GM19351 (cell line): Measurements from ENCODE around the gene PON3.
"Not testable (repeated sequence)": the region's sequence is repeated elsewhere in the genome, so short reads cannot be mapped to it uniquely, and the experiment has no call there.

Source experiments
- ATAC-seq: cut with Tn5 transposase; IDR thresholded peaks from one replicate; pipeline ENCODE4 v1.9.1; 2021; ENCODE audit warnings: mild to moderate bottlenecking, moderate library complexity; ENCODE audit not compliant: unreplicated experiment

PON3 gene

DNA sequence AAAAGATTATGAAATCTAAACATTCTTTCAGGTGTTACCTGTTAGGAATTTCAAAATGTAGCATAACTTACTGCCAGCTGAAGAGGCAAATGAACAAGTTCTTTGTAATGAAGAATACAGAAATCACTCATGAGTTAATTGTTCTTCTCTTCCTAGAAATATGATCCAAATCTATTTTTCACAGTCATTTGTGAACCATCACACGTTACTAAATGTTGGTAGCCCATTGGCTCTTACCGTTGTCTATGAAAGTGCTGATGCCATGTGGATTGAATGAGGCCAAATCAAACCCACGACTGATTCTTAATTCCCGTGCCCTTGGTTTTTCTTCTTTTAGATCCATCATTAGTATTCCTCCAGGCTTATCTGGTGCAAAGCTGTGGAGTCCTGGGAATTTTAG is 15.9 kb upstream of the PON3 start:
- ATAC-seq: no peak

DNA sequence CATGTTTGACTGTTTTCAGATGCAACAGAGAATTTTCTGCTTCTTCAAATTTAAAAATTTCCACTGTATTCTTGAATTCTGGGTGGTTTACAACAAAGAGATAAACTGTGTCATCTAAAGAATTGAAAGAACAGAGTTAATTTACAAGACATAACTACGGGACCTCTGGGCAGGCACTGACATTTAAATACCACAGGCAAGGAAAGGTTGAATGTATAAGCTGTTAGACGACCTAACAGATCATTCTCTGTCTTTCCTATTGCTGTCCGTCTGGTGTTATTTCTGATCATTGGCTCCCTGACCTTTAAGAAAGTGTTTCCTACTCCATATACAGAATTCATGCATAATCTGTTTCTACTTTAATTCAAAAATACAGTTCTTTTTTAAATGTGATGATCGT is 15.5 kb upstream of the PON3 start:
- ATAC-seq: no peak

DNA sequence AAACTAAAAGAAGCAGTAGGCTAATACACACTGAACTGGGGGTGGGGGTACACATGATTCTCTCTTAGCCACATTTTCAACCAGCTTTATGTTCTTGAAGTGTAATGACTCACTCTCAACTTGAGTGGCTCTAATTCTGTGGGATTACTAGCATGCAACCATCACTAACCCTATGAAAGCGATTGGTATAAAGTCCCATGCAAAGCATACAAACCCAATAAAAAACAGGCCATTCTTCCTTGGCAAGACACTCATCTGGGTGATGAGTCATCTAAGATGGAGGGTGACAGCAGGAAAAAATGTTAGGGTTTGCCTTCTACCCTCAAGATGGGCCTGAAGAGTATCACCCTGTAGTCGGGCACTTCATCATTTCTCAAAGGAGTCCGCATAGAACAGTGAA is 14.9 kb upstream of the PON3 start:
- ATAC-seq: no peak

GRCh38 chr7:95407751-95408150 is 11.6 kb upstream of the PON3 start:
- ATAC-seq: no peak

GRCh38 chr7:95405800-95406199 is 9.6 kb upstream of the PON3 start:
- ATAC-seq: no peak

GRCh38 chr7:95405208-95405607 is 9.0 kb upstream of the PON3 start:
- no peak for ATAC-seq

- ATAC-seq: no peak
Observed at GRCh38 chr7:95404316-95404865, 8.2 kb upstream of the PON3 start.

- no peak for ATAC-seq
Observed at GRCh38 chr7:95398155-95398940, 2.2 kb upstream of the PON3 start.

GRCh38 chr7:95397381-95397780 is 1.2 kb upstream of the PON3 start:
- no peak for ATAC-seq

GRCh38 chr7:95395755-95396135 is 430 bp downstream of the PON3 start:
- no peak for ATAC-seq

DNA sequence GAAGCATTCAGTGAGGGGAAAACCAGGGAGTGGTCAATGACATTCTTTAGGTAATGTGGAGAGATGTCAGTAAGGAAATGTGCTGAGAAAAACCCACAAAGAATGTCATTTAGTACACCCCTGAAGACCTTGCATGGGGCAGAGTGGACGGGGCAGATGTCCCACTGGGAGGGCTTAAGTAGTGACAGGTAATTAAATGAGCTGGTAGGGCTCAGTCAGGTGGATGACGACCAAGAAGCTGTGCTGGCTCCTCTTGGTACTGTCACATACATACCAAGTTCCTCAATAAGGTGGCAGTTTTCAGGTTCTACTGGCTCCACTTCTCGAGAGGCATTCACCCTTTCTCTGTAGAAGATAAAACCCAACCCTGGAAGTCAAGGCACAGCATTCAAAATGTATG is 1.8 kb downstream of the PON3 start:
- ATAC-seq: no peak

GRCh38 chr7:95391761-95392160 is 4.4 kb downstream of the PON3 start:
- ATAC-seq: no peak

DNA sequence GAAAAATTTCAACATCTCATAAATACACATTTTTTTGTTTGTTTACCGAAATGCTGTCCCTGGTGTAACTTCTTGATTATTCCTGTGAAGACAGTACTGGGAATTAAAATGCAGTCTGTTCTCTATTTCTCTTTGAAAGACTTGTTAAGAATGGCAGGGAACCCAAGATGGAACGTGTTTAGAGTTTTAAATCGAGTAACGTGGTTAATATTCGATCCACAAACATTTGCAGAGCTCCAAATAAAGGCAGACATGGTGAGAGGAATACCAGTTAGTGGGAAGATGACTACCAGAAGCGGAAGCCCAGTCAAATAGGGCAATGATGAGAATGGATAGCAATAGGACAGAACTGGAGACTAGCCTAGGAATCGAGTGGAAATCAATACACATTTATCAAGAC is 6.7 kb downstream of the PON3 start:
- ATAC-seq: no peak

- ATAC-seq: not testable (repeated sequence)
Observed at GRCh38 chr7:95379457-95379856, 16.7 kb downstream of the PON3 start.

- no peak for ATAC-seq
Observed at GRCh38 chr7:95376632-95377400, 19.4 kb downstream of the PON3 start.

DNA sequence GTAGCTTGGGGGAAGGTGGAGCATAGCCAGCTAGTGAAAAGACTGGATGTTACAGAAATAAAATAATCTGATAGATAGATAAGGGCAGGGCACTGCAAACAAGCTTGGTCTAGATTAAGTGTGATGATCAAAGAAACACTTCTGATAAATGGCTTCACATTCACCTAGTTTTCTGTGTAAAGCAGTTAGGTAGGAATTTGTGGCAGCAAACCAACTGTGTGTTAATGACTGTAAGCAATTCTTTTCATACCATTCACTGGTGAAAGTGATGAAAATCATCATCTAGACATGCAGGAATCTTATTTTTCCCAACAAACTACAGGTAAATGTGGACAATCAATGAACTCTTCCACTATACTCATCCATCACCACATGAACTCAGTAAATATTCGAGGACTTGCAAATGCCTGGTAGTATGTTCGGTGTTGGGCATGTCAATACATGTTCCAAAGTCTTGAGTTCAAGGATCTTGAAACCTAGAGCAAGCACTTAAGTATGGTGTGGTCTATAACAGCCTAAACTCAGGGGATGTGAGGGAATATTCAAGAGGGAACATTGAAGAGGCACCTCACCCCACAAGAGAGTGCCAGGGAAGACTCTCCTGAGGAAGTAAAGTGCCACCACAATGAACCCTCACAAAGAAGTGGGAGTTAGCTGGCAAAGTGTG is 20.5 kb downstream of the PON3 start:
- no peak for ATAC-seq

GRCh38 chr7:95373323-95373722 is 22.9 kb downstream of the PON3 start:
- ATAC-seq: no peak

DNA sequence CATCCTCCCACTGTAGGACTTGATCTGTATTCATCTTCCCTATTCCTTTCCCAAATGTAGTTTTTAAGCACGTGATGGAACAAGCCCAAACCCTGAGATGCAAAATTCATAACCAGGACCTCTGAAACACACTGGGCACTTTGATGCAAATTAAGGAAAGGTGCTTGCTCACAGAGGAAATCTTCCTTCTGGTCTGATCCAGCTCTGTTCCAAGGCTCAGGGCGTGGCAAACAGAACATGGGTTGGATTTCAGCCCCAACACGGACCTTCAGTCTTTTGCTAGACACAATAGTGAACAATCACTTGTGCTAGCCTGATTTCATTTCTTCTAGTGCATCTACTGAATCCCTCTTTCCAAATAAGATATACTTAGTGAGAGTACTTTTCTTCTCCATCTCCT is 27.9 kb downstream of the PON3 start:
- no peak for ATAC-seq

DNA sequence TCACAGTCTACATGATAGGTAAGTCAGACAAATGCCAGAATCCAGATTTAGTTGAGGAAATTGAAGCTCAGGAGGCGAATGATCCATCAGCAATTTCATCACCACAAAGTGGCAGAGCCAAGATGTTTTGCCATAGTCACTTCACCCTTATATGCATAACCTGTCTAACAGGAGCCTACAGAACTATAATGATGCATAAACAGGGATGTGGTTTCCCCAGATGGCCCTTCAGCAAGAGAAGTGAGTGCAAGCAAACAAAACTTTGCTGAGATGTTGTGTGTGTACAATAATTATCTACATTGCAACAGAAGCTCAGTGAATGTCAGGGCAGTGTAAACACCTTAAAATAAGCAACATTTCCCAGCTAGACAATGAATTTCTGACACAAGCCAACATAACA is 28.6 kb downstream of the PON3 start:
- ATAC-seq: no peak

DNA sequence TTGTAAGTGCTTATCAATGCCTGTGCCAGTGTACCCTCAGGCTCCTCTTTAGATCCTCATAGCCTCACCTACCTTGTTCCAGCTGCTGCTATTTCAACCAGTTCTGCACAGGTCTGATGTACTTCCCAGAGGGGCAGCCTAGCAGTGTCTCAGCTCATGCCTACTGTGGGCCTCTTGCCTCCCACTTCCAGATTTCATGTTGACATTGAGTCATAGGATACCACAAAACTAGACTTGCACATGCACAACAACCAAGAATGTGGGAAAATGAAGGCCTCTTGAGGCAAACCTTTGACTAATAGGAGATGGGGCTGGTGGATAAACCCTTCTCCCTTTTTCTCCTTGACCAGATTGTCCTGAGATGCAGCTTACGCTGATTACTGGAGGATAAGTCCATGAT is 31.0 kb downstream of the PON3 start:
- ATAC-seq: no peak

DNA sequence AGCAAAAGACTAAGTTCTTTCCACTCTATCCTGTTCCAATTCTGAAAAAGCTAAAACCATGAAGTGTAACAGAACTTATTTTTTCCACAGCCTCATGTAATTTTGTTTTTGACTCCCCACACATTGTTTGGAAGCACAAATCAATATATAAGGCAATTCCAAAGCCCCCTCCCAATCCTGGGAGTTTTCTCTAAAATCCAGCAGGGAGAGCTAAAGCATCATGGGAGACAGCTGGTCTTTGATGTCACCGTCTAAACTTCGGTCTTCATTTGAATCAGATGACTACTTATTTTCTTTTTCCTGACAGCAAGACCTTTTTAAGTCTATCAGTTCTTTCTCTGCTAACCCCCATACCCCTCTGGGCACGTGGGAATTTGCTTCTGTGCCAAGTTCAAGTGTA is 38.6 kb downstream of the PON3 start:
- no peak for ATAC-seq
